ENCODE results near the gene LARGE1.

DNA sequence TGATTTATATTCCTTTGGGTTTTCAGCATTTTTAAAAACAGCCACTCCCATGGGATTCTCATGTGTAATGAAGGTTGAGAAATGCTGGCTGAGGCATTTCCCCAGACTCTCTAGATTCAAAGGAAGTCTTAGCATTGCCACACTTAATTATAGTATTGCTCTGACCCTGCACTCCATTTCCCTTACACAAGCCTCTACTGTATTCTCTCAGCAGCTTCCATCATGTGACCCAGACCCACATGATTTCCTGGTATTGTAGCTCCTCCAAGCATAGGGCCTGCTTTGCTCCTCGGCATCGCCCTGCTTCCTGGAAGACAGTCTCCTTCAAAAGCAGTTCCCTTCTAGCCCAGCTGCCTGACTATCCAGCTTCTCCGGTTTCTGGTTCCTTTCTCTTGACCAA lies 261.5 kb downstream of the LARGE1 start:
- TF ChIP-seq SP1 (IDR thresholded peaks at IDR 0.05; ENCODE audit: low read depth, low read length) (no peak), RAD21 (IDR thresholded peaks at IDR 0.05 in 1 of 2, conservative IDR thresholded peaks at IDR 0.05 in 1 of 2; ENCODE audit: low read depth in 2 of 2, low read length in 2 of 2) (no peak)
